ENCODE data around the gene ERCC1.

DNA sequence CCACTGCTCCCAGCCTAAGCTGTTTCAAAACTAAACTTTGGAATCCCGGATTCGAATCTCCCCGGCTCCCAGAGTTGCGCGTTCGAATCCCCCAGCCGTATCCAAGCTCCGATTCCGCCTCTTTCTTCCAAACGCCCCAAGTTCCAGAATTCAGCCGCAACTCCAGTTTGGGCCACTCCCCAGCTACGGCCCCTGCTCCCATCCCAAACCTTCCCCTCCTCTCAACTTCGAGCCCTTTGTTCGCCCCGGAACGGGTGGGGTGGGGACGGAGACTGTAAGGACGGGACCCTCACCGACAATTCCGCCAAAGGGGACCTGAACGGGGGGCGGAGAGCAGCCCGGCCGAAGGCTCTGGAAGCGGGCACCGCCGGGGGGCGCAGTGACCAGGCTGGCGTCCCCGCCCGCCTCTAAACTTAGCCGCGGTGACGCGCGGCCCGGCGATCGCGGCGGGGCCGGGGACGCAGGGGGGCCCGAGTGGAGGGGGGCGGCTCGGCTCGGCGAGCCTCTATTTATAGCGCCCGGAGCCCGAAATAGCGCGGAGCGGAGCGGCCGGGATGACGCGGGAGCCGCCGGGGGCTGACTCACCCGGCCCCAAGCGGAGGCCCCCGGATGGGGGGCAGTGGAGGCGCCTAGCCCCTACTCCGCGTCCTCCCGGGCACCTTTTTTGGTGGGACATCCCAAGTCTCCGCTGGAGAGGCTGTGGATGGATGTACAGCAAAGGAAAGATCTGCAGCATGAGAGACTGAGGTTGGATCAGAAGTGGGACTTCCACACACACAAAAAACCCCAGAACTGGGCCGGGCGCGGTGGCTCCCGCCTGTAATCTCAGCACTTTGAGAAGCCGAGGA is 4.9 kb upstream of the ERCC1 start:
- TF ChIP-seq CTCF (IDR thresholded peaks at IDR 0.05) (peak in 3 of 6 experiments; percentile 26 to 38 (median 28)), POLR2A (IDR thresholded peaks at IDR 0.05) (no peak)

Measured in adrenal gland (tissue), 5 donors.